Natural killer cell (primary cell): ENCODE measurements around the gene ADAM15. TPM values are rescaled to one million over a fixed set of nuclear protein-coding genes. Genes with fewer than 3 reads are reported as not detected.
A peak's percentile ranks its signal among the peaks of the same experiment; 100 is the strongest.

Experiments used
- ATAC-seq, 3 donors: fragments of 150-1000 bp in 2 of 3; fragments of 200-7000 bp in 1 of 3; cut with Tn5 transposase; 1 replicate in 1 of 3; 2 replicates in 2 of 3; pipeline ENCODE4 v1.10.0; 2021; ENCODE audit warnings: mild to moderate bottlenecking in 2 of 3, moderate library complexity in 2 of 3
- DNase-seq, 2 donors: peaks; one replicate each; pipeline versions ENCODE4 v3.0.0 to v3.0.0-alpha.2; 2013 to 2021; ENCODE audit warnings: mixed read lengths in 1 of 2
- H3K27ac ChIP-seq: one replicate; pipeline ENCODE4 v1.5.1; 2013; ENCODE audit warnings: mild to moderate bottlenecking, low read length
- H3K27me3 ChIP-seq: one replicate; pipeline ENCODE4 v1.6.1; 2013; ENCODE audit warnings: low read length; ENCODE audit not compliant: control insufficient read depth, insufficient read depth
- H3K36me3 ChIP-seq: one replicate; pipeline ENCODE4 v1.6.1; 2013; ENCODE audit warnings: low read length; ENCODE audit not compliant: control insufficient read depth, insufficient read depth
- H3K4me1 ChIP-seq: one replicate; pipeline ENCODE4 v1.6.1; 2013; ENCODE audit warnings: low read length; ENCODE audit not compliant: control insufficient read depth, insufficient read depth
- H3K4me3 ChIP-seq: one replicate; pipeline ENCODE4 v1.5.1; 2013; ENCODE audit warnings: low read length
- H3K9me3 ChIP-seq: one replicate; pipeline ENCODE4 v1.6.1; 2013; ENCODE audit warnings: low read length; ENCODE audit not compliant: control insufficient read depth, insufficient read depth
- H3K27ac Mint-ChIP-seq, 2 donors: one replicate each; pipeline ENCODE4 v1.8.0; 2022; ENCODE audit warnings: mild to moderate bottlenecking in 2 of 2, mixed read lengths in 2 of 2, moderate library complexity in 1 of 2
- H3K27me3 Mint-ChIP-seq, 2 donors: one replicate each; pipeline ENCODE4 v1.8.0; 2022; ENCODE audit warnings: low read depth in 2 of 2, mixed read lengths in 2 of 2
- H3K36me3 Mint-ChIP-seq: one replicate; pipeline ENCODE4 v1.8.0; 2022; ENCODE audit warnings: mixed read lengths
- H3K4me1 Mint-ChIP-seq, 2 donors: one replicate each; pipeline ENCODE4 v1.8.0; 2022; ENCODE audit warnings: mixed read lengths in 2 of 2
- H3K4me3 Mint-ChIP-seq: one replicate; pipeline ENCODE4 v1.8.0; 2022; ENCODE audit warnings: mild to moderate bottlenecking, moderate library complexity, mixed read lengths
- H3K9me3 Mint-ChIP-seq, 2 donors: one replicate each; pipeline ENCODE4 v1.8.0; 2022; ENCODE audit warnings: mixed read lengths in 2 of 2
- CTCF ChIP-seq: fragments of 200-600 bp; IDR thresholded peaks from one replicate; pipeline ENCODE4 v1.8.0; 2022; ENCODE audit warnings: antibody characterized with exemption
- WGBS: methylation state at CpG from one replicate; pipeline ENCODE4 v1.1.7; 2013; ENCODE audit warnings: missing lambda C conversion rate; ENCODE audit not compliant: insufficient coverage; 5-methylcytosine and 5-hydroxymethylcytosine counted together
- intact Hi-C: fragments of 100-400 bp; cut with micrococcal nuclease; formaldehyde crosslinking; loops from one replicate; pipeline ENCODE4 v1.14.2; 2022
- total RNA-seq, 4 donors: library from RNA; stranded (reverse); fragments of 120-200 nt in 1 of 4; gene quantifications; one replicate each; pipeline versions ENCODE4 v1.2.3 to v1.2.4, GENCODE V29; 2013 to 2022

ADAM15 gene
- total RNA-seq, 3 donors from 2014 or later (not counting 1 experiment from before 2014, with no cell fraction given), result 54.6 to 83.2 (median 64.7) TPM

- Histone ChIP-seq H3K4me3 (no peak overlapping the region), H3K27me3 (no peaks in the 10 kb centered on the region), H3K27ac (no peak overlapping the region), H3K9me3 (no peaks in the 10 kb centered on the region), H3K36me3 (peaks cover 19% of the 10 kb centered on the region), H3K4me1 (peaks cover 43% of the 10 kb centered on the region)
- no peaks in the 10 kb centered on the region for H3K9me3 Mint-ChIP-seq
- DNase-seq (no peak), ATAC-seq (no peak)
- TF ChIP-seq CTCF, result no peak
- peak overlapping the region in 1 of 2 donors; percentile 29 for H3K27ac Mint-ChIP-seq
- peaks cover 11 to 31% of the 10 kb centered on the region in 2 donors for H3K4me1 Mint-ChIP-seq
- intact Hi-C loops, result no loop called here
- H3K27me3 Mint-ChIP-seq, result no peaks in the 10 kb centered on the region
- no peaks in the 10 kb centered on the region for H3K36me3 Mint-ChIP-seq
- WGBS, result 92% methylated on average over 8 of the region's 8 CpGs
- H3K4me3 Mint-ChIP-seq, result no peak overlapping the region
Observed at GRCh38 chr1:155018617-155019348, 32.3 kb upstream of the ADAM15 start.

GRCh38 chr1:155019377-155020245 is 31.5 kb upstream of the ADAM15 start:
- H3K4me3 Mint-ChIP-seq, result no peak overlapping the region

GRCh38 chr1:155022136-155022926 is 28.8 kb upstream of the ADAM15 start:
- Mint-ChIP-seq H3K4me3 (no peak overlapping the region), H3K36me3 (no peaks in the 10 kb centered on the region), H3K4me1 (peaks cover 11 to 17% of the 10 kb centered on the region in 2 donors), H3K27ac (no peak overlapping the region), H3K9me3 (no peaks in the 10 kb centered on the region), H3K27me3 (no peaks in the 10 kb centered on the region)
- H3K27me3 ChIP-seq, result no peaks in the 10 kb centered on the region
- no peak for TF ChIP-seq CTCF
- WGBS, result 91% methylated on average over 7 of the region's 8 CpGs
- no peak overlapping the region for H3K4me3 ChIP-seq
- peaks cover 8% of the 10 kb centered on the region for H3K4me1 ChIP-seq
- ATAC-seq, result no peak
- DNase-seq, result no peak
- intact Hi-C loops, result no loop called here
- H3K27ac ChIP-seq, result no peak overlapping the region
- H3K36me3 ChIP-seq, result no peaks in the 10 kb centered on the region
- no peaks in the 10 kb centered on the region for H3K9me3 ChIP-seq

More at GRCh38 chr1:155019377-155020245, 31.5 kb upstream of the ADAM15 start:
- DNase-seq (no peak), ATAC-seq (no peak)
- no peaks in the 10 kb centered on the region for H3K27me3 Mint-ChIP-seq
- H3K4me1 ChIP-seq, result peaks cover 35% of the 10 kb centered on the region
- peaks cover 11 to 29% of the 10 kb centered on the region in 2 donors for H3K4me1 Mint-ChIP-seq
- no peak overlapping the region for H3K4me3 ChIP-seq
- no peaks in the 10 kb centered on the region for H3K9me3 ChIP-seq
- intact Hi-C loops, result no loop called here
- H3K27ac ChIP-seq, result no peak overlapping the region
- no peaks in the 10 kb centered on the region for H3K36me3 Mint-ChIP-seq
- no peak for TF ChIP-seq CTCF
- H3K27ac Mint-ChIP-seq, result peak overlapping the region; percentile 29 to 43
- WGBS, result 84% methylated on average over 11 of the region's 11 CpGs
- H3K27me3 ChIP-seq, result no peaks in the 10 kb centered on the region
- H3K36me3 ChIP-seq, result peaks cover 17% of the 10 kb centered on the region
- H3K9me3 Mint-ChIP-seq, result no peaks in the 10 kb centered on the region
